Peyer's patch (tissue), 4 donors: ENCODE results near the gene SNTG2. TPM values are rescaled to one million over a fixed set of nuclear protein-coding genes. Genes with fewer than 3 reads are reported as not detected.
A peak's percentile ranks its signal among the peaks of the same experiment; 100 is the strongest.

Source experiments
- DNase-seq, 3 donors: peaks; one replicate each; pipeline ENCODE4 v3.0.0-alpha.2; 2017 to 2019
- H3K27ac ChIP-seq, 4 donors: fragments of 200-600 bp; sonication (generic); one replicate each; pipeline ENCODE4 v1.5.1; 2016 to 2019
- H3K27me3 ChIP-seq, 2 donors: fragments of 200-600 bp; sonication (generic); one replicate each; pipeline ENCODE4 v1.5.1; 2019
- H3K36me3 ChIP-seq, 3 donors: fragments of 200-600 bp; sonication (generic); one replicate each; pipeline ENCODE4 v1.5.1; 2016 to 2019
- H3K4me1 ChIP-seq, 4 donors: fragments of 200-600 bp; sonication (generic); one replicate each; pipeline ENCODE4 v1.5.1; 2016 to 2019
- H3K4me3 ChIP-seq, 4 donors: fragments of 200-600 bp; sonication (generic); 1 replicate in 3 of 4; 2 replicates in 1 of 4; pipeline ENCODE4 v1.5.1; 2016 to 2019; ENCODE audit warnings: mild to moderate bottlenecking in 1 of 4
- H3K9me3 ChIP-seq, 4 donors: fragments of 200-600 bp; sonication (generic); one replicate each; pipeline ENCODE4 v1.5.1; 2016 to 2019; ENCODE audit warnings: mild to moderate bottlenecking in 1 of 4
- CTCF ChIP-seq, 6 experiments: fragments of 450-650 bp in 4 of 6; fragments of 200-600 bp in 2 of 6; sonication (generic) in 1 of 6; IDR thresholded peaks; one replicate each; pipeline ENCODE4 v1.5.1; 2017 to 2019; ENCODE audit warnings: antibody characterized with exemption in 6 of 6, mild to moderate bottlenecking in 3 of 6, moderate library complexity in 1 of 6
- POLR2A ChIP-seq, 2 donors: fragments of 450-650 bp; IDR thresholded peaks; one replicate each; pipeline ENCODE4 v1.5.1; 2017; ENCODE audit warnings: antibody characterized with exemption in 2 of 2, mild to moderate bottlenecking in 2 of 2, moderate library complexity in 2 of 2
- total RNA-seq, 4 donors: library from RNA; depleted of rRNA; stranded (reverse); fragments of >200 nt; gene quantifications; one replicate each; pipeline ENCODE4 v1.1.0, GENCODE V29; 2016

SNTG2 gene
- total RNA-seq, 4 donors from 2014 or later: 1.8 to 65.2 (median 3.9) TPM

- H3K27me3 ChIP-seq: no peaks in the 10 kb centered on the region
- no peaks in the 10 kb centered on the region for H3K4me1 ChIP-seq
- no peak overlapping the region for H3K27ac ChIP-seq
- no peak for TF ChIP-seq POLR2A (IDR thresholded peaks at IDR 0.05)
- TF ChIP-seq CTCF (IDR thresholded peaks at IDR 0.05): no peak
- no peaks in the 10 kb centered on the region for H3K36me3 ChIP-seq
- no peaks in the 10 kb centered on the region for H3K9me3 ChIP-seq
- DNase-seq: no peak
- H3K4me3 ChIP-seq: no peak overlapping the region
These were observed 186.2 kb downstream of the SNTG2 start for GRCh38 chr2:1136846-1137245.

GRCh38 chr2:1137264-1137663, 186.6 kb downstream of the SNTG2 start:
- no peak for DNase-seq
- no peaks in the 10 kb centered on the region for H3K4me1 ChIP-seq
- no peaks in the 10 kb centered on the region for H3K9me3 ChIP-seq
- H3K36me3 ChIP-seq: no peaks in the 10 kb centered on the region
- H3K4me3 ChIP-seq: no peak overlapping the region
- H3K27me3 ChIP-seq: no peaks in the 10 kb centered on the region
- no peak overlapping the region for H3K27ac ChIP-seq
- TF ChIP-seq POLR2A (IDR thresholded peaks at IDR 0.05): no peak
- TF ChIP-seq CTCF (IDR thresholded peaks at IDR 0.05): no peak

GRCh38 chr2:1137913-1138391, 187.3 kb downstream of the SNTG2 start:
- Histone ChIP-seq H3K4me1 (no peaks in the 10 kb centered on the region), H3K27me3 (no peaks in the 10 kb centered on the region), H3K27ac (no peak overlapping the region), H3K9me3 (no peaks in the 10 kb centered on the region), H3K4me3 (no peak overlapping the region), H3K36me3 (no peaks in the 10 kb centered on the region)
- no peak for DNase-seq
- TF ChIP-seq POLR2A (IDR thresholded peaks at IDR 0.05) (no peak), CTCF (IDR thresholded peaks at IDR 0.05) (no peak)

- H3K4me3 ChIP-seq: no peak overlapping the region
- no peak for DNase-seq
- H3K36me3 ChIP-seq: no peaks in the 10 kb centered on the region
- TF ChIP-seq CTCF (IDR thresholded peaks at IDR 0.05) (peak in 3 of 6 experiments; percentile 29 to 59 (median 39)), POLR2A (IDR thresholded peaks at IDR 0.05) (no peak)
- no peak overlapping the region for H3K27ac ChIP-seq
- no peaks in the 10 kb centered on the region for H3K27me3 ChIP-seq
- H3K9me3 ChIP-seq: no peaks in the 10 kb centered on the region
- no peaks in the 10 kb centered on the region for H3K4me1 ChIP-seq
These were observed 189.8 kb downstream of the SNTG2 start for GRCh38 chr2:1140389-1141003.

GRCh38 chr2:1141079-1141478, 190.4 kb downstream of the SNTG2 start:
- no peaks in the 10 kb centered on the region for H3K27me3 ChIP-seq
- DNase-seq: no peak
- no peak overlapping the region for H3K27ac ChIP-seq
- H3K9me3 ChIP-seq: no peaks in the 10 kb centered on the region
- no peaks in the 10 kb centered on the region for H3K36me3 ChIP-seq
- no peaks in the 10 kb centered on the region for H3K4me1 ChIP-seq
- H3K4me3 ChIP-seq: no peak overlapping the region
- TF ChIP-seq POLR2A (IDR thresholded peaks at IDR 0.05) (no peak), CTCF (IDR thresholded peaks at IDR 0.05) (no peak)
